Right kidney (tissue), 1 donor: ENCODE data around the gene CDK17.
"Not testable (repeated sequence)": the region's sequence is repeated elsewhere in the genome, so short reads cannot be mapped to it uniquely, and the experiment has no call there.

Source experiments
- DNase-seq: peaks from one replicate; pipeline ENCODE4 v3.0.0-alpha.2; 2016

The CDK17 gene

DNA sequence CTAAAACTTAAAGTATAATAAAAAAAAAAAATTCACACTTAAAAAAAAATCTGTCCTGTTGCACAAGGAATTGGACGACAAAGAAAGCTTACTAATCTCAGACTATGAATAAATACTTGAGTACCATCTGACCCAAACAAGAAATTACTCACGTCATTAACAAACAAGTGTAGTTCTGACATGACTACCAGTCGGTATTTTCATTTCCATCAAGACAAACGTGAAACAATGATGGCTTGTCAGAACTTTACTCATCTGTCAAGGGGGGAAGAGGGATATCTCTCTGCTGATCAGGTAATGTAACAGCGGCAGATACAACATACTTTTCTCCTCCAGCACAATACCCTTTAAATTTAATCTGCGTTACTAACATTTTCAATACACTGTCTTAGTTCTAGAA is 78.3 kb downstream of the CDK17 start:
- DNase-seq: no peak

DNA sequence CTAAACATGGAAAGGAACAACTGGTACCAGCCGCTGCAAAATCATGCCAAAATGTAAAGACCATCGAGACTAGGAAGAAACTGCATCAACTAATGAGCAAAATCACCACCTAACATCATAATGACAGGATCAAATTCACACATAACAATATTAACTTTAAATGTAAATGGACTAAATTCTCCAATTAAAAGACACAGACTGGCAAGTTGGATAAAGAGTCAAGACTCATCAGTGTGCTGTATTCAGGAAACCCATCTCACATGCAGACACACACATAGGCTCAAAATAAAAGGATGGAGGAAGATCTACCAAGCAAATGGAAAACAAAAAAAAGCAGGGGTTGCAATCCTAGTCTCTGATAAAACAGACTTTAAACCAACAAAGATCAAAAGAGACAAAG is 82.4 kb downstream of the CDK17 start:
- not testable (repeated sequence) for DNase-seq

DNA sequence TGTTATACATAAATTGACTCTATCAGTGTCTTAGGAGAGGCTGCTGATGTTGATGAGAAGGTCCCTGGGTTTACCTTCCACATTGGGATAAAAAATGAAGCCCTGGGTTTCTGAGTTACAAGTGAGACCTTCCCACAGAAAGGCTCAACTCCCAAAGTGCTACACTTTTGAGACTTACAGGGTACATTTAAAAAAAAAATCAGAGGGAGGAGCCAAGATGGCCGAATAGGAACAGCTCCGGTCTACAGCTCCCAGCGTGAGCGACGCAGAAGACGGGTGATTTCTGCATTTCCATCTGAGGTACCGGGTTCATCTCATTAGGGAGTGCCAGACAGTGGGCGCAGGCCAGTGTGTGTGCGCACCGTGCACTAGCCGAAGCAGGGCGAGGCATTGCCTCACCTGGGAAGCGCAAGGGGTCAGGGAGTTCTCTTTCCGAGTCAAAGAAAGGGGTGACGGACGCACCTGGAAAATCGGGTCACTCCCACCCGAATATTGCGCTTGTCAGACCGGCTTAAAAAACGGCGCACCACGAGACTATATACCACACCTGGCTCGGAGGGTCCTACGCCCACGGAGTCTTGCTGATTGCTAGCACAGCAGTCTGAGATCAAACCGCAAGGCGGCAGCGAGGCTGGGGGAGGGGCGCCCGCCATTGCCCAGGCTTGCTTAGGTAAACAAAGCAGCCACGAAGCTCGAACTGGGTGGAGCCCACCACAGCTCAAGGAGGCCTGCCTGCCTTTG is 84.3 kb downstream of the CDK17 start:
- not testable (repeated sequence) for DNase-seq

DNA sequence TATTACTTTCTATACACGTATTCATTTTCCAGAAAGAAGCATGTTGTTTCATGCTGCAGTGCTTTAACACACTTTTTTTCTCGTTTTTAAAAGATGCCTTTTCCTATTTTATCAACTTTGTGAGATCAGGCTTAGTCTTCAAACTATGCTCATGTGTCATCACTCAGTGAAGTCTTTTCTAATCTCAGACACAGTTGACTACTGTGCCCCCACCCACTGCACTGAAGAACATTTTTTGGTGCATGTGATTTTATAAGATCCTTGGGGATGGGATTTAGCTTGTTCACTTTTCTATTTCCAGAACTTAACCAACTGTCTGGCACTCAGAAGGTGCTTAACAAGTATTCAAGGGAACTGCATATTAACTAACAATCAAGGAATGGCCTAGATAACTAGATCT is 85.5 kb downstream of the CDK17 start:
- no peak for DNase-seq

DNA sequence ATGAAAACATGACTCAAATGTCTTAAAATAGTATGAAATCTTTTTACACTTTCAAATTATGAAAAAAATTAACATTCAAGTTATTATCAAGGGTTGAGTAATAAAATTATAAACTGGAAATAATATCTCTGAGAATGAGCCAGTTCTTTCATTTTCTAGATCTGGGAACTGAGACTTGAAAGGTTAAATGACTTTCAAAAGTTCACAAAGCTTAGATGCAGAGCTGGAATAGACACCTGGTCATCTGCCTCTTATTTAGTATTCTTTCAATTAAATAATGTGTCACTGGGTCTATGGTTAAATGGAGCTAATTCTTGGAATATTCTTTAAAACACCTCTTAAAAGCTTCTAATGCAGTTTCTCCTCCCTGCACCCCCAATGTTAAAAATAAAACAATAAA is 86.6 kb downstream of the CDK17 start:
- DNase-seq: no peak

DNA sequence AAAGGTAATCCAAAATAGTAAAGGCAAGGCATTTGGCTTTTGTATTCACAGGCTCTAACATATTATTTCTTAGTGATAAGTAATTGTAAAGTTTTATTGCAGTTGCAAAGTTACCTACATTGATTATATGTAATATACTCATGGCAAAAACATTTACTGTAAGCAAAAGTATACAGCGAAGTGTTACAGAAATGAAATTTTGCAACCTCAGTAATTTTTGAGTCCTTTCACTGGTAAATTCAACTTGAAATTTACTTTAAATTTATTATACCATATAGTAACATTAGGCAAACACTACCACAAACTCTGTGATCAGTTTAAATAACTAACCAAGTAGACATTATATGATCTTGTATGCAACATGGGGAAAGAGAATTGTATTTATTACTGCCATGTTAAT is 89.0 kb downstream of the CDK17 start:
- no peak for DNase-seq

DNA sequence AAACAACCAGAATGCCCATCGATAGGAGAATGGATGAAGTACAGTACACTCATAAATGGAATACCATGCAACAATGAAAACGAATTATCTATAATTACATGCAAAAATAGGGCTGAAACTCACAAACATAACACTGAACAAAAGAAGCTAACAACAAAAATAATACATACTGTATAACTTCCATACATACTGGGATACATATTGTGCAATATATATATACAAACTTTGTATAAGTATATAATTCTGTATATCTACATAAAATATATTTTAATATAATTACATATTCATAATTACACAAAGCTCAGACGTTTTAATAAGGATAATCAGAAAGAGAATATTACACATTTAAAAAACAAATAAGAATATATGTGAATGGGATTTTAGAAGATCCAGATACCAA is 90.2 kb downstream of the CDK17 start:
- DNase-seq: no peak

DNA sequence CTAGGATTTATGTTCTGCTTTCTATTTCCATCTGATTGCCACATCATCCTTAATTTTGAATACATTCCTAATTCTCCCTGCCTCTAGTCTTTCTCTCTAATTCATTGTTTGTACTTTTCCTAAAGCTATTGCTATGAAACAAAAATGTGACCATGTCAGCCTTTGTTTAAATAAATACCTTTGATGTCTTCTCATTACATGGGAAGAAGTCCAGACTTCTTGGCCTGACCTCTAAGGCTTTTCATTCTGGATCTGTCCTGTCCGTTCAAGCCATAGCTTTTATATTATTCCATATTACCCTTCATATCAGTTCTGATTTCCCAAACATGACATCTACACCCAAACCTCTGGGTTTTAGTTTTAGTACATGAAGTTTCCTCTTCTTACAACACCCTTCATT is 91.4 kb downstream of the CDK17 start:
- no peak for DNase-seq

DNA sequence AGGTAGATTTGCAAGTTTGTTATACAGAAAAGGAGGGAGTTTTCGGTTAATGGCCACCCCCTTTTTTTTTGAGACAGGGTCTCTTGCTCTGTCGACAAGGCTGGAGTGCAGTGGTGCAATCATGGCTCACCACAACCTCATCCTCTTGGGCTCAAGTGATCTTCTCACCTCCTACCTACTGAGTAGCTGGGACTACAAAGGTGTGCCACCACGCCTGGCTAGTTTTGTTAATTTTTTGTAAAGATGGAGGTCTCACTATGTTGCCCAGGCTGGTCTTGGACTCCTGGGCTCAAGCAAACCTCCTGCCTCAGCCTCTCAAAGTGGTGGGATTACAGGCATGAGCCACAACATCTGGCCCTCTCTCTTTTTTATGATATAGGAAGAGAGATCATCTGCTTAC is 94.6 kb downstream of the CDK17 start:
- no peak for DNase-seq

DNA sequence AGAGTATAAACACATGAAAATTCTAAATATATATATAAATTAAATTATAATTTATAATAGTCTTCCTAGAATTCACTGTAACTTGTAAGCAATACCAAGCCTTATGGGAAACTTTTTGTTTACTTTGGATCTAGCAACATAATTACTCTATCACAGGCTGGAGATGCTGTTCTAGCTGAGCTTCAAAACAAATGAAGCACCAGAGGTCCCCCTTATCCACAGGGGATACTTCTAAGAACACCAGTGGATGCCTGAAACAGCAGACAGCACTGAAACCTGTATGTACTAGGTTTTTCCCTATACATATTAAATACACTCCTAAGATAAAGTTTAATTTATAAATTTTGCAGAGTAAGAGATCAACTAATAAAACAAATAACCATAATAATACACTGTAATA is 96.6 kb downstream of the CDK17 start:
- no peak for DNase-seq

DNA sequence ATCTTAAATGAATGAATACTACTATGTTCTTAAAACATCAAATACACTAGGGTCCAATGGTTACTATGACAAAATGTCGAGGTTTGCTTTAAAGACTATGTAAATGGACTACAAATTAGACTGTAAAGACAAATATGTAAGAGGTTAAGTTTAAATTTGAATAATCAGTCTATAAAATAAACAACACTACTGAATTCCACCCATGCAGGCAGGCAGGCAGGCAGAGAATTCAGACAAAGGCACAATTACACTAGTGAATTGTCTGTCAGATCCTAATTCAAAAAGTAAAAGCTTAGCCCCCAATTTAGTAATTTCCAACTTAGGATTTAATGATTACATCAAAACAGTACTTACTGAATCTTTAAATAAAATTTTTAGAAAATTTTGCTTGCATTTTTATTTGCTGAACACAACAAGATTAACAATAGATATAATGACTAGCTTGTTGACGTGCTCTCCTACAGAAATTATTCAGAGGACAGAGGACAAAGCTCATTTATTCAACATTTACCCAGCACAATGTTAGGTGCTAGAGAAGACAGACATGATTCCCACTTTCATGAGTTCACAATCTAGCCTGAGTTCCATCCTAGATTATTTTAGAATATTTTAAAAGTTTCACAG is 97.4 kb downstream of the CDK17 start:
- DNase-seq: no peak

DNA sequence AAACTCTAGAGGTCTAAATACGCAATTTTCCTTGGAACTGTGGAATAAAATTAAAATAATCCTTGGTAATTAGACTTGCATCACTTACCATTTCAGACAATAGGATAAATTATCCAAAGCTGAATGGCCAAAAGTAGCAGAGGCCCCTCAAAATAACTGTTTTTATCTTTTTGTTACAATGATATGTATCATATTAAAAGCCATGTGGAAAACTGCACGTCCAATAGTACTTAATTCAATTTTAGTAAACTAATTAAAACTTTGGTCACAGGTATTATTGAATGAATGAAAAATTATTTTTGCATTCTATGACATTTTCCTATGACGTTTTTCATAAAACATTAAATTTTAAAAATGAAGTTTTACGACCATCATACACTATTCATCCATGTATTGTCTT is 98.5 kb downstream of the CDK17 start:
- DNase-seq: no peak

DNA sequence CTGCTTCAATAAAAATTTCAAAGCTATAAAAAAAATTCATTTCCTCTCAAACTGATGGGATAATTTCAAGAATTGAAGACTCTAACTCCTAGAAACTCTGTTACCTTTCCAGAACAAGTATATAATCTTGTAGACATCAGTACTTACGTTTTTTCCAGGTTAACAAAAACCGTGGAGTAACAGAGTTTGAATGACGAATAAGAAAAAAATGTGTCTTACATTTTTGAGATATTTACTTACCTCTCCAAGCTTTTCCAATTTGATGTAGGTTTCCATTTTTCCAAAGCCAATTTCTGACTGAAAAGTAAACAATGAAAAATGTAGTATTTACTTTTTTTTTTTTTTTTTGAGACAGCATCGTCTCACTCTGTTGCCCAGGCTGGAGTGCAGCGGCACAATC is 100.2 kb downstream of the CDK17 start:
- DNase-seq: no peak

DNA sequence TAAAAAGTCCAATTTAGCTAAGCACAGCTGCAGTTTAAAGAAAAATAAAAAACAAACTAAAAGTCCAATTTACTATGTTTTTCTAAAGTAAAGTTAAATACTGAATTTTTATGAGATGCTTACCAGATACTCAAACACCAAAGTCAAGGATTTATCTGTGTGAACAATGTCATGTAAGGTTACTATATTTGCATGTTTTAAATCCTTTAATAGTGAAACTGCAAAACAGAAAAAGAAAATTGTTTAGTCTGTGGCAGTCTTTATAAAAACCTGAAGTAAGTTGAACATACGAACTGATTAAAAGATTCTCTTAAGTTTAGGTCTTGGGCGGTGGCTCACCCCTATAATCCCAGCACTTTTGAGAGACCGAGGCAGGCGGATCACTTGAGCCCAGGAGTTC is 102.7 kb downstream of the CDK17 start:
- DNase-seq: no peak

DNA sequence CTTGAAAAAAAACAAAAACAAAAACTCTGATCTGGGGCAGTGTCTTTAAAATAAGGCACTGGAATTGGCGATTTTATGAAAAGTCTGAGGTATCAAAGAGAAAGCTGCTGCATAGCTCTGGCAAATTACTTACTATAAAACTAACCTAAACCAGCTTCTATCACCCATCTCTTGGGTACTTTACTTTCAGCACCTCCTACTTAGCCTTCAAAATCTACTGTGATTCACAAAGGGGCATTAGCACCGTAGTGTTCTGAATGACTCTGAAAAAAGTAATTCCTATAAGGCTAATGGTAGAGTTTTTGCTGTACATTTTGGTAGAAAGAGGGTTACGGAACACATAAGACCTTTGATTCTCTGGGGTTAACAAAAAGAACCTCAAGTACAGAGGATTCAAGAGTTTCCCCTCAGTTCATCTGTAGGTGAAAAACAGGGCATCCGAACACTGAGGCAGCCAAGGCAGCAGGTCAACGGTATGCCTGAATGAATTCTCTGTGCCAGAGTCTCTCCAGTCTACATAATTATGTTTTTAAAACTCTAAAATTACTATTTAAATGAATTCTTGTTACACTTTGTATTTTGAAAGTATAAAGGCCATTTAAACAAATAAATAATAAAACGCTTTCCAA is 104.6 kb downstream of the CDK17 start:
- no peak for DNase-seq

DNA sequence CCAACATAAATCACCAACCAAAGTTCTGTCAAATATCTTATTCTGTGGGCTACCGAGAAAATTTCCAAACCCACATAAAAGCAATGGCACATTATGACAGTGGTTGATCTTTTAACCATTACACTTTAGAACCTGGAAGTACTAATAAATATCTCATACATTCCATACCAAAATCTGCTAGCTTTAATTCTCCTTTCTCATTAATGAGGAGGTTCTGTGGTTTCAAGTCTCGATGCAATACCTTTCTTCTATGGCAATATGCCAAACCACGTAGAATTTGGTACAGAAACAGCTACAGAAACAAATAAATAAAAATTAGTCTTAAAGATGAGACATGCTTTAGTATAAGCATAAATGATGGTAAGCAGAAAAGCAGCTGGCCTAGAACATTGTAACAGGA is 105.4 kb downstream of the CDK17 start:
- no peak for DNase-seq

DNA sequence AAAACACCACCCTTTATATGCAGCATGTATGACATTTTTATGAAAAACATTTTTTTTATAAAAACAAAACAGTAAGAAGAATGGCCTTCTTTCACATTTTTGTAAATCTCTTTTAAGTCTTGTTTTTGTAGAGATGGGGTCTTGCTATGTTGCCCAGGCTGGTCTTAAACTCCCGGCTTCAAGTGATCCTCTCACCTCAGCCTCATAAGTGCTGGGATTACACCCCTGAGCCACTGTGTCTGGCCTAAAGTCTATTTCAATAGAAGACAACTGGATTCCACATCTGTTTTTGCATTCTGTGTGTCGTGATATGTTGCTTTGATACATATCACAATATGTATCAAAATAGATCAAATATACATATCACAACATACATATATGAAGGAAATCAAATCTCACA is 107.1 kb downstream of the CDK17 start:
- DNase-seq: no peak

DNA sequence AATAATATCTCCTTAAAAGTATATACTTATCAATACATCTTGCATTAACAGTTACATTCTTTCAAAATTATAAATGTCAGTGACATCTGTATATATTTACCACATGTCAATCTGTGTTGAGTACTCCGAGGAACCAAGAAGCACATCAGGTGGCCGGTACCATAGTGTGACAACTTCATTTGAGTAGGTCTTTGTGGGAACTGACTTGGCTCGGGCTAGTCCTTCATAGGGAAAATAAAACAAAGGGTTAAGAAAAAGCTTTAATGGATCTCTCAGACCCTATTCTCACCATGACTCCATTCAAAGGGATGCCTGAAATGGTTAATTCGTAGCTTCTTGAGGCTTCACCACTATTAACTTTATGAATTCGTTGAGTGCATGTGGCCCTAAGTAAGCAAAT is 111.2 kb downstream of the CDK17 start:
- DNase-seq: no peak

DNA sequence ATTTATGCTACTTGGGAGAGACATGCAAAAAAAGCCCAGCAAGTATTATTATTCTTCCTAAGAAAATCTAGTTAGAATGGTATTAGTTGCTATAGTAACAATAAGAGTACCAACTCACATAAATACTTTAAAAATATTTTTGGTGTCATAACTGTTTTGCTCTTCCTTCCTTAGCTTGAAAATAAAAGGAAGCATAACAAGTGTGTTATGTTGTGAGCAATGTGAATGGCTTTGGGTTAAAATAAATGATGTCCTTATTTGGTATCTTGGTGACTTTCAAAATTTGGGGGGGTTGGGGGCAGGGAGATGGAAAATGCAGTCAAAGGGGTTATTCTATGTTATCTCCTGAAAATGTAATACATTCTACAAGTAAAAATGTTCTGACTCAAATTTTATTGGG is 115.1 kb downstream of the CDK17 start:
- DNase-seq: no peak

DNA sequence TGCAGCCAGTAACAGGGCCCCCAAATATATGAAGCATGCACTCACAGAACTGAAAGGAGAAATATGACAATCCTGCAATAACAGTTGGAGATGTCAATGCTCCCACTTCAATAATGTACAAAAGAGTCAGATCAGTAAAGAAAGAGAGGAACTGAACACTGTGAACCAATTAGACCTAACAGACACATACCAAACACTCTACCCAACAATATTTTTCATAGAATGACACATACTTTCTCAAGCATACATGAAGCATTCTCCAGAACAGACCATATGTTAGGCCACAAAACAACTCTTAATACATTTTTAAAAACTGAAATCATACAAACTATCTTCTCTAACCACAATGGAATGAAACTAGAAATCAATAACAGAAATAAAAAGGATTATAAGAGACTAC is 125.9 kb downstream of the CDK17 start:
- no peak for DNase-seq

DNA sequence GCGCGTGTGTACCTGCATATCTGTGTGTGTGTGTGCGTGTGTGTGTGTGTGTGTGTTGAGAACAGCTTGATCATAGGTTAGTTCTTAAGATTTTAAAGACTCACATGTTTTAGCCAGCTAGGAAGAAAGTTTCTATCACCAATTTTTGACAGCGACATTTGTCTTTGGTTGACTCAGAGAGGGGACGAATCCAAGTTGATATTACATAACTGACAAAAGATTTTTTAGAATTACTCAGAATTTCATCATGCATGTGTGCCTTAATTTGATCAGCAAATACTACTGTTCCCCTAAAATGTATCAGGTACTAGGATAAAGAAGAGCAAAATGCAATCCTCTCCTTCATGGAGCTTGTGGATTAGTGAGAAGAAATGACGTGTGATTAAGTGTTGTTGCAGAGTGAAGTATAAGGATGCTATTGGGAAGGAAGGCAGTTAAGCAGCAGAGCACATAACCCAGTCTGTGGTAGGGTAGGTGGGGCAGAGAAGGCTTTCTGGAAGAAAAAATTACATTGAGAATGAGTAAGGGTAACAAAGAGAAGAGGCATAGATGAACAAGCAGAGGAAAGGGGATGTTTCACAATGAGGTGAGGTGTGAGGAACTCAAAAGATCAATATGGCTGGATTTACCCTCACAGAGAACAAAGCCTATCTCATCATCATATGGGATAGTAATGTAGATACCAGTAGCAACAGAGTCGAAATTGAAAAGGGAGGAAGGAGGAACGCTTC is 128.6 kb downstream of the CDK17 start:
- no peak for DNase-seq

DNA sequence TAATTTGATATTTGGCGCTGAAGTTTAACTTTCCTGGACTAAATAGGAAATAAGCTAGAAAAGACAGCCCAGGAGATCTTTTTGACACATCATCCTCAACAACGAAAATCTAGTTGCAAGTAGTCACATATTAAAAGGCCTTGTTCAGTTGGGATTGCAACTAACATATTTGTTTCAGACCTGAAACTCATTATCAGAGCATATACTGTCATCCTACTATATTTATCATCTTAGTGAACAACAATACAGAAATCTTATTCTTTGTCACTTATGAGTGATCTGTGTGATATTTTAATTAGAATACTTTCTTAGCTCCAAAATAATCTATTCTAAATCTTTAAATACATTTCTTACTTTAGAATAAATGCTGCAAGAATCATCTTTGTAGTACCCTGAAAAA is 134.0 kb downstream of the CDK17 start:
- no peak for DNase-seq

DNA sequence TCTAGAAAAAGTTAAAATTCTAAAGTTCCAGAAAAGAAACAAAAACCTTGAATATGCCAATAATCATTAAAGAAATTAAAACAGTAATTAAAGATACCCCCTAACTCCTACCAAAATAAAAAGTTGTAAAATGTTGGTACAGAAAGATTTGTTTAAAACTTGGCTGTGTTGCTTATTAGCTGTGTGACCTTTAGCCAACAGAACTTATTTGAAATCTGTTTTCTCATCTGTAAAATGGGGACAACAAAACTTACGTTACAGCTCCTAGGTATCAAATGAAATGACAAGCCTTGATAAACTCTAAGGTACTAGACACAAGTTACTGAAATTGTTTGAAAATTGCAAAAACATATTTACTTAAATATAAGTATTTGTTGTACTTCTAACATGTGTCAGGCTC is 134.4 kb downstream of the CDK17 start:
- no peak for DNase-seq
